Transverse colon (tissue), 4 donors: ENCODE results near the gene GRK6. TPM values are rescaled to one million over a fixed set of nuclear protein-coding genes. Genes with fewer than 3 reads are reported as not detected.

ENCODE experiments used
- DNase-seq: peaks from one replicate; pipeline ENCODE4 v3.0.0-alpha.2; 2019
- H3K27ac ChIP-seq, 4 donors: fragments of 200-600 bp; sonication (generic); 2 replicates each; pipeline ENCODE4 v1.5.1; 2016 to 2018; ENCODE audit warnings: inconsistent platforms in 4 of 4
- H3K27me3 ChIP-seq: fragments of 200-600 bp; sonication (generic); 2 replicates; pipeline ENCODE4 v1.5.1; 2017; ENCODE audit warnings: inconsistent platforms
- H3K36me3 ChIP-seq, 4 donors: fragments of 200-600 bp; sonication (generic); 2 replicates each; pipeline ENCODE4 v1.5.1; 2017 to 2019; ENCODE audit warnings: inconsistent platforms in 4 of 4
- H3K4me1 ChIP-seq, 4 donors: fragments of 200-600 bp; sonication (generic); 2 replicates each; pipeline ENCODE4 v1.5.1; 2017 to 2020; ENCODE audit warnings: inconsistent platforms in 4 of 4
- H3K4me3 ChIP-seq, 4 donors: fragments of 200-600 bp; sonication (generic); 1 replicate in 1 of 4; 2 replicates in 3 of 4; pipeline versions ENCODE4 v1.5.1 to v1.6.1; 2017 to 2019; ENCODE audit warnings: inconsistent platforms in 4 of 4
- H3K9me3 ChIP-seq, 2 donors: fragments of 200-600 bp; sonication (generic); 2 replicates each; pipeline ENCODE4 v1.5.1; 2017 to 2019; ENCODE audit warnings: inconsistent platforms in 2 of 2
- CTCF ChIP-seq, 5 experiments: fragments of 200-600 bp in 3 of 5; fragments of 450-650 bp in 2 of 5; sonication (generic) in 3 of 5; IDR thresholded peaks; 1 replicate in 2 of 5; 2 replicates in 3 of 5; pipeline ENCODE4 v1.5.1; 2016 to 2017; ENCODE audit warnings: antibody characterized with exemption in 5 of 5, inconsistent platforms in 3 of 5, mild to moderate bottlenecking in 2 of 5, moderate library complexity in 1 of 5
- EP300 ChIP-seq: sonication (generic); formaldehyde crosslinking; IDR thresholded peaks from one replicate; pipeline ENCODE4 v1.6.1; 2017; ENCODE audit warnings: antibody characterized with exemption, low read depth
- POLR2A ChIP-seq: fragments of 450-650 bp; IDR thresholded peaks from one replicate; pipeline ENCODE4 v1.6.1; 2016; ENCODE audit warnings: antibody characterized with exemption, mild to moderate bottlenecking, moderate library complexity
- POLR2AphosphoS5 ChIP-seq, 3 donors: sonication (generic); formaldehyde crosslinking; IDR thresholded peaks; one replicate each; pipeline ENCODE4 v1.6.1; 2016; ENCODE audit warnings: antibody characterized with exemption in 3 of 3
- WGBS, 2 donors: methylation state at CpG; one replicate each; pipeline ENCODE4 v1.1.5; 2018; ENCODE audit warnings: low coverage in 1 of 2; 5-methylcytosine and 5-hydroxymethylcytosine counted together
- in situ Hi-C, 4 donors: fragments of 200-750 bp; cut with MboI; loops; one replicate each; pipeline versions ENCODE4 v1.15.0 to v1.15.1; 2017; ENCODE audit warnings: low sequenced_read_pairs in 3 of 4, low pct_ligation_motif_present in 1 of 4, low pct_unique_long_range_greater_than_20kb in 1 of 4
- intact Hi-C: fragments of 100-400 bp; cut with DNase I; formaldehyde crosslinking; loops from one replicate; pipeline ENCODE4 v1.15.1; 2023; ENCODE audit warnings: low total_unique reads
- total RNA-seq, 4 donors: library from RNA; depleted of rRNA; stranded (reverse); fragments of >200 nt; gene quantifications; one replicate each; pipeline ENCODE4 v1.1.0, GENCODE V29; 2016

GRK6 gene
- total RNA-seq, 4 donors from 2014 or later: 21.5 to 40.5 (median 36.4) TPM

- DNase-seq: no peak
- in situ Hi-C loops: loop anchor here in 2 of 4 donors (5.0 to 10.0 kb wide), 2 partner anchors 51 to 54 kb away; no protein-coding TSS in a partner anchor
- intact Hi-C loops: loop anchor here (2.0 kb wide), 1 partner anchor 43 kb away; no protein-coding TSS in a partner anchor
- peaks cover 23% of the 10 kb centered on the region for H3K27me3 ChIP-seq
- H3K4me3 ChIP-seq: peak overlapping the region in 1 of 4 donors; percentile 51
- peak overlapping the region in 3 of 4 donors; percentile 51 to 56 (median 53) for H3K27ac ChIP-seq
- peaks cover 0 to 6% (median 2%) of the 10 kb centered on the region in 4 donors for H3K36me3 ChIP-seq
- no peaks in the 10 kb centered on the region for H3K9me3 ChIP-seq
- TF ChIP-seq POLR2A: no peak
- no peak for TF ChIP-seq EP300
- no peak for TF ChIP-seq POLR2AphosphoS5 (IDR thresholded peaks at IDR 0.05)
- TF ChIP-seq CTCF (IDR thresholded peaks at IDR 0.05): no peak
- peaks cover 18 to 22% (median 20%) of the 10 kb centered on the region in 4 donors for H3K4me1 ChIP-seq
- 4 to 5% methylated on average over 4 to 8 of the region's 8 CpGs for WGBS, 2 donors
Observed at GRCh38 chr5:177445917-177446199, 19.4 kb downstream of the GRK6 start.

GRCh38 chr5:177446200-177447065 lies 20.0 kb downstream of the GRK6 start, which contains the start of gene PRR7:
TSS of gene PRR7 (plus strand) at chr5:177446814. CDS start at chr5:177455068, 8,254 bp downstream.
- TF ChIP-seq POLR2AphosphoS5 (IDR thresholded peaks at IDR 0.05): peak in 2 of 3 donors; percentile 27 to 54
- TF ChIP-seq EP300: no peak
- peak; percentile 40 for TF ChIP-seq POLR2A
- no peak for TF ChIP-seq CTCF (IDR thresholded peaks at IDR 0.05)
- Histone ChIP-seq H3K4me3 (peak within 1 kb of the TSS; percentile 35 to 56 (median 48)), H3K4me1 (peaks cover 18 to 22% (median 20%) of the 10 kb centered on the region in 4 donors), H3K27me3 (peaks cover 23% of the 10 kb centered on the region), H3K36me3 (peaks cover 0 to 3% (median under 1%) of the 10 kb centered on the region in 4 donors), H3K27ac (peak within 1 kb of the TSS in 3 of 4 donors; percentile 51 to 56 (median 53)), H3K9me3 (no peaks in the 10 kb centered on the region)
- in situ Hi-C loops (loop anchor here in 2 of 4 donors (5.0 to 10.0 kb wide), 2 partner anchors 52 to 54 kb away; no protein-coding TSS in a partner anchor), intact Hi-C loops (loop anchor here (2.0 kb wide), 1 partner anchor 44 kb away; no protein-coding TSS in a partner anchor)
- WGBS, 2 donors: 1% methylated on average over 57 of the region's 89 CpGs; no CpG with 5 or more reads in 1 of the 2 donors
- DNase-seq: peak; percentile 67

GRCh38 chr5:177447066-177447610 lies 20.7 kb downstream of the GRK6 start:
- in situ Hi-C loops: loop anchor here in 2 of 4 donors (5.0 to 10.0 kb wide), 2 partner anchors 52 to 55 kb away; no protein-coding TSS in a partner anchor
- DNase-seq: peak; percentile 65
- peaks cover 23% of the 10 kb centered on the region for H3K27me3 ChIP-seq
- H3K36me3 ChIP-seq: no peaks in the 10 kb centered on the region
- 0% methylated on average over 4 of the region's 52 CpGs; no CpG with 5 or more reads in 1 of the 2 donors for WGBS, 2 donors
- peak overlapping the region; percentile 27 to 56 (median 48) for H3K4me3 ChIP-seq
- intact Hi-C loops: loop anchor here (2.0 kb wide), 1 partner anchor 44 kb away; no protein-coding TSS in a partner anchor
- no peak for TF ChIP-seq EP300
- no peak for TF ChIP-seq POLR2A
- TF ChIP-seq CTCF (IDR thresholded peaks at IDR 0.05): no peak
- no peak for TF ChIP-seq POLR2AphosphoS5 (IDR thresholded peaks at IDR 0.05)
- peak overlapping the region in 2 of 4 donors; percentile 51 to 53 for H3K27ac ChIP-seq
- peaks cover 18 to 22% (median 20%) of the 10 kb centered on the region in 4 donors for H3K4me1 ChIP-seq
- no peaks in the 10 kb centered on the region for H3K9me3 ChIP-seq
